ENCODE results near the gene RPH3AL. TPM values are rescaled to one million over a fixed set of nuclear protein-coding genes. Genes with fewer than 3 reads are reported as not detected.
A peak's percentile ranks its signal among the peaks of the same experiment; 100 is the strongest.

Gene RPH3AL
- total and polyA plus RNA-seq, 10 donors, result 4.8 to 182 (median 49.1) TPM

DNA sequence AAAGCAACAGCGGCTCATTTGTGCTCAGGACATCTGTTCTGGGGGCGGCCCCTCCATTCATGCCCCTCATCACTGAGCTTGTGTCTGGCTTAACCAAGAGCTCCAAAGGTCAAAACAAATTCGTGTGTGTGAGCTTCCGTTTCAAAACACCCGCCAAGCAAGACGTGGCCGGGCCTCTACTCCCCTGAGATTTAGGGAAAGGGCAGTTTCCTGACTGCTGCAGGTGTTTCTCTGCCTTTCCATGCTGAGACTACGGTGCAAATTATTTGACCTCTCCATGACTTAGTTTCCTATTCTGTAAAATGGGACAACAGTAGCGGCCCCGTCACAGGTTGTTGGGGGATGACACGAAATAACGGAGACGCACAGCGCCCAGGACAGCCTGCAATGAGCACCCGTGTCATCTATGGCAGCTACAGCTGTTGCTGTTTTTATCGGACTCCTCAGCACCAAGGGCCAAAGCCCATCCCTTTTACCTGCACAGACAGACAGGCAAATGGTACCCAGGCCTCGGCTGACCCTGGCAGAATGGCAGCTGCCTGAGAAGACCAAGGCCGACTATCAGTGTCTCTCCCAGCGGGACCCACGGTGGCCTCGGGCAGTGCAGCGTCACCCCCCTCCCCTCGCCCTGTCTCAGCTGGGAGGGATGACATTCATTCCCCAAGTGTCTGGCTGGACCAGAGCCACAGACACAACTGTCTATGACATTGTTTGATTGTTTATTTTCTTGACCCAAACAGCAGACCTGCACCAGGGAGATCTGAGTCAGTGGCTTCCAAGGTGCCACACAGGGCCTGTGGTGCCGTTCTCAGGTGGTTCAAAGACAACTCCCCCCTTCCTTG lies 120.4 kb downstream of the RPH3AL start:
- H3K4me1 ChIP-seq, result peaks cover 3 to 62% (median 35%) of the 10 kb centered on the region in 6 donors
- peak; percentile 61 for DNase-seq
- intact Hi-C loops (cut with DNase I; ENCODE audit: low total_unique reads), result no loop called here
- no peaks in the 10 kb centered on the region for H3K36me3 ChIP-seq
- H3K9me3 ChIP-seq, result no peaks in the 10 kb centered on the region
- H3K27ac ChIP-seq, result peak overlapping the region in 5 of 8 donors; percentile 57 to 88 (median 81)
- peak; percentile 6 to 34 (median 19) for TF ChIP-seq POLR2AphosphoS5 (IDR thresholded peaks at IDR 0.05)
- TF ChIP-seq, protein P1, sequence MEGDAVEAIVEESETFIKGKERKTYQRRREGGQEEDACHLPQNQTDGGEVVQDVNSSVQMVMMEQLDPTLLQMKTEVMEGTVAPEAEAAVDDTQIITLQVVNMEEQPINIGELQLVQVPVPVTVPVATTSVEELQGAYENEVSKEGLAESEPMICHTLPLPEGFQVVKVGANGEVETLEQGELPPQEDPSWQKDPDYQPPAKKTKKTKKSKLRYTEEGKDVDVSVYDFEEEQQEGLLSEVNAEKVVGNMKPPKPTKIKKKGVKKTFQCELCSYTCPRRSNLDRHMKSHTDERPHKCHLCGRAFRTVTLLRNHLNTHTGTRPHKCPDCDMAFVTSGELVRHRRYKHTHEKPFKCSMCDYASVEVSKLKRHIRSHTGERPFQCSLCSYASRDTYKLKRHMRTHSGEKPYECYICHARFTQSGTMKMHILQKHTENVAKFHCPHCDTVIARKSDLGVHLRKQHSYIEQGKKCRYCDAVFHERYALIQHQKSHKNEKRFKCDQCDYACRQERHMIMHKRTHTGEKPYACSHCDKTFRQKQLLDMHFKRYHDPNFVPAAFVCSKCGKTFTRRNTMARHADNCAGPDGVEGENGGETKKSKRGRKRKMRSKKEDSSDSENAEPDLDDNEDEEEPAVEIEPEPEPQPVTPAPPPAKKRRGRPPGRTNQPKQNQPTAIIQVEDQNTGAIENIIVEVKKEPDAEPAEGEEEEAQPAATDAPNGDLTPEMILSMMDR (IDR thresholded peaks at IDR 0.05 in 8 of 11, conservative IDR thresholded peaks at IDR 0.05 in 3 of 11), result no peak
- 70 to 82% (median 77%) methylated on average over 19 to 24 of the region's 24 CpGs for WGBS, 5 donors
- H3K4me3 ChIP-seq, result no peak overlapping the region
- no peaks in the 10 kb centered on the region for H3K27me3 ChIP-seq (replicated peaks in 1 of 7)

DNA sequence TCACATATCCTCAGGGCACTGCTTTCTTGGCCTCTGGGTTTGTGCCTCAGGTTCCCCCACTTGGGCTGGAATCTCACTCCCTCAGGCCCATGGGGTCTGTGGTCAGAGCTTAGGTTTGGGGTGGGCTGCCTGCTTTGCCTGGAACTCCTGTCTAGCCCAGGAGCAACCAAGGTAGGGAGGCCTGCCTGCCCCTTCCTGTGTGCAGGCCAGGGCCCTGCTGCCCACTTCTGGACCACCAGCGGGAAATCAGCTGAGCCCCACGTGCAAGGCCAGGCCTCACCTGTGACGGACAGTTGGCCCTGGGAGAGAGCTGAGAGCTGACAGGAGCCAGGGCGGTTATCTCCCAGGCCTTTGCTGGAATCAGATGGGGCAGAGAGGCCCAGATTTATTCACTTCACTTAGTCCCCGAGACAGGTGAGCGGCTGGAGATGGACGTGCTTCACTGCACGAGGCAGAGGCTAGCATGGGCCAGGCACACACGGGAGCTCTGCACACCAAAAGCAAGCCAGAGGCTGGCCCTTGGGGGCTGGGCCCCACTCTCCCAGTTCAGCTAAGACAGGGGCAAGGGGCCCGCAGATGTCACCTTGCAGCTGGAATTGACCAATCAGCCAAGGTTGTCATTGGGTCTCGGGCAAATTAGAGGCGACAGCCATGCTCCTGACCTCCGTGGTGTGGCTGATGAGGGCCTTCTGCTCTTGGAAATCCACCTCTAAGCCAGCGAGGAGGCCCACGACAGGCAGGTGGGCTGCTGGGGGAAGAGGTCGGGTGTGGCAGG lies 121.2 kb downstream of the RPH3AL start:
- intact Hi-C loops (cut with DNase I; ENCODE audit: low total_unique reads), result no loop called here
- WGBS, 5 donors, result 74 to 82% (median 79%) methylated on average over 4 to 16 of the region's 16 CpGs
- TF ChIP-seq POLR2AphosphoS5 (IDR thresholded peaks at IDR 0.05), result peak in 1 of 3 donors; percentile 9
- TF ChIP-seq, protein P1 (IDR thresholded peaks at IDR 0.05 in 8 of 11, conservative IDR thresholded peaks at IDR 0.05 in 3 of 11), result no peak
- Histone ChIP-seq H3K27ac (peak overlapping the region in 5 of 8 donors; percentile 48 to 88 (median 74)), H3K9me3 (no peaks in the 10 kb centered on the region), H3K36me3 (no peaks in the 10 kb centered on the region), H3K4me1 (peaks cover 3 to 69% (median 38%) of the 10 kb centered on the region in 6 donors), H3K27me3 (replicated peaks in 1 of 7) (no peaks in the 10 kb centered on the region), H3K4me3 (no peak overlapping the region)
- peak; percentile 49 for DNase-seq

DNA sequence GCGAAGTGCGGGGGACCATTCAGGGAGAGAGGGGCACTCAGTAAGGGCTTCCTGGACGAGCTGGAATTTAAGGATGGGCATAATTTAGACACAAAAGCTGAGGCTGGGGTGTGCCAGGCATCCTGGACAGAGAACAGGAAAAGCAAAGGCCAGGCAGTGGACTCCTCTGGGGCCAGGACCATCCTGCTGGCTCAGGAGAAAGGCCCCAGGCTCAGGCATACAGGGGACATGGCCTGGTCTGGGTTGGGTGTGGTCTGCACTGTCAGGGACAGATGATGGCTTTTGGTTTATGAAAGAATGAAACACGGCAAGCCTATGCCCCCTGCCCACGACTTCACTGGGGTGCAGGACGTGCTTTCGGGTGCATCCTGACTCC lies 122.2 kb downstream of the RPH3AL start:
- no peaks in the 10 kb centered on the region for H3K9me3 ChIP-seq
- DNase-seq, result peak; percentile 31
- H3K4me1 ChIP-seq, result peaks cover 3 to 74% (median 38%) of the 10 kb centered on the region in 6 donors
- H3K36me3 ChIP-seq, result no peaks in the 10 kb centered on the region
- 69 to 84% (median 81%) methylated on average over 7 of the region's 7 CpGs for WGBS, 5 donors
- TF ChIP-seq POLR2AphosphoS5 (IDR thresholded peaks at IDR 0.05) (peak in 1 of 3 donors; percentile 21), POLR2A (IDR thresholded peaks at IDR 0.05) (no peak)
- TF ChIP-seq, protein P1 (IDR thresholded peaks at IDR 0.05 in 8 of 11, conservative IDR thresholded peaks at IDR 0.05 in 3 of 11), result no peak
- H3K27ac ChIP-seq, result peak overlapping the region in 5 of 8 donors; percentile 48 to 88 (median 74)
- H3K27me3 ChIP-seq (replicated peaks in 1 of 7), result no peaks in the 10 kb centered on the region
- H3K4me3 ChIP-seq, result no peak overlapping the region
- intact Hi-C loops (cut with DNase I; ENCODE audit: low total_unique reads), result no loop called here
